ENCODE data around the gene ROBO1. TPM values are rescaled to one million over a fixed set of nuclear protein-coding genes. Genes with fewer than 3 reads are reported as not detected.

The ROBO1 gene
- total RNA-seq, 1 donor from 2014 or later, result 3.1 TPM

GRCh38 chr3:79012530-79012913, 755.3 kb downstream of the ROBO1 start:
- H3K27me3 Mint-ChIP-seq, result no peaks in the 10 kb centered on the region

GRCh38 chr3:79011821-79012529, 755.8 kb downstream of the ROBO1 start:
- Mint-ChIP-seq H3K9me3 (peaks cover 2% of the 10 kb centered on the region), H3K4me1 (no peaks in the 10 kb centered on the region), H3K27ac (no peak overlapping the region), H3K36me3 (ENCODE audit: low read depth) (no peaks in the 10 kb centered on the region), H3K4me3 (no peak overlapping the region), H3K27me3 (no peaks in the 10 kb centered on the region)
- intact Hi-C loops (cut with micrococcal nuclease), result no loop called here
- ATAC-seq (ENCODE audit: low read depth), result no peak
- TF ChIP-seq CTCF (IDR thresholded peaks at IDR 0.05), result no peak
- DNase-seq, result no peak
- ChIA-PET CTCF (no interaction called here), POLR2A (no interaction called here)

More at GRCh38 chr3:79012530-79012913, 755.3 kb downstream of the ROBO1 start:
- DNase-seq (no peak), ATAC-seq (ENCODE audit: low read depth) (no peak)
- TF ChIP-seq CTCF (IDR thresholded peaks at IDR 0.05), result no peak
- no peak overlapping the region for H3K4me3 Mint-ChIP-seq
- no peak overlapping the region for H3K27ac Mint-ChIP-seq
- H3K36me3 Mint-ChIP-seq (ENCODE audit: low read depth), result no peaks in the 10 kb centered on the region
- CTCF ChIA-PET, result no interaction called here
- no peaks in the 10 kb centered on the region for H3K4me1 Mint-ChIP-seq
- H3K9me3 Mint-ChIP-seq, result peaks cover 2% of the 10 kb centered on the region
- intact Hi-C loops (cut with micrococcal nuclease), result no loop called here
- POLR2A ChIA-PET, result no interaction called here

GRCh38 chr3:79009861-79010260, 757.9 kb downstream of the ROBO1 start:
- no peak for DNase-seq
- no peak overlapping the region for H3K4me3 Mint-ChIP-seq
- no peaks in the 10 kb centered on the region for H3K27me3 Mint-ChIP-seq
- ChIA-PET CTCF (no interaction called here), POLR2A (no interaction called here)
- no peaks in the 10 kb centered on the region for H3K4me1 Mint-ChIP-seq
- no peak for ATAC-seq (ENCODE audit: low read depth)
- peaks cover 2% of the 10 kb centered on the region for H3K9me3 Mint-ChIP-seq
- TF ChIP-seq CTCF (IDR thresholded peaks at IDR 0.05), result no peak
- no peaks in the 10 kb centered on the region for H3K36me3 Mint-ChIP-seq (ENCODE audit: low read depth)
- intact Hi-C loops (cut with micrococcal nuclease), result no loop called here
- H3K27ac Mint-ChIP-seq, result no peak overlapping the region

GRCh38 chr3:79006077-79006476, 761.7 kb downstream of the ROBO1 start:
- CTCF ChIA-PET, result no interaction called here
- H3K36me3 Mint-ChIP-seq (ENCODE audit: low read depth), result no peaks in the 10 kb centered on the region
- DNase-seq (no peak), ATAC-seq (ENCODE audit: low read depth) (no peak)
- no peaks in the 10 kb centered on the region for H3K27me3 Mint-ChIP-seq
- intact Hi-C loops (cut with micrococcal nuclease), result no loop called here
- peaks cover 2% of the 10 kb centered on the region for H3K9me3 Mint-ChIP-seq
- H3K4me1 Mint-ChIP-seq, result no peaks in the 10 kb centered on the region
- TF ChIP-seq CTCF (IDR thresholded peaks at IDR 0.05), result no peak
- no peak overlapping the region for H3K4me3 Mint-ChIP-seq
- no peak overlapping the region for H3K27ac Mint-ChIP-seq
- POLR2A ChIA-PET, result no interaction called here

GRCh38 chr3:79005084-79005483, 762.7 kb downstream of the ROBO1 start:
- TF ChIP-seq CTCF (IDR thresholded peaks at IDR 0.05), result no peak
- Mint-ChIP-seq H3K4me3 (no peak overlapping the region), H3K27me3 (no peaks in the 10 kb centered on the region), H3K27ac (no peak overlapping the region), H3K4me1 (no peaks in the 10 kb centered on the region), H3K9me3 (peaks cover 2% of the 10 kb centered on the region), H3K36me3 (ENCODE audit: low read depth) (no peaks in the 10 kb centered on the region)
- intact Hi-C loops (cut with micrococcal nuclease), result no loop called here
- CTCF ChIA-PET, result no interaction called here
- POLR2A ChIA-PET, result no interaction called here
- no peak for DNase-seq
- no peak for ATAC-seq (ENCODE audit: low read depth)

All from activated B cell treated with CpG ODN at 0.5 μM for 24 hours (primary cell).